Activated CD4-positive, alpha-beta T cell treated with anti-CD3 and anti-CD28 coated beads, Interleukin-2, amount 50 U/mL, for 16 hours (primary cell): ENCODE measurements around the gene RAB9A.

Experiments used
- DNase-seq: peaks from one replicate; pipeline ENCODE4 v3.0.0-alpha.2; 2020

Gene RAB9A

DNA sequence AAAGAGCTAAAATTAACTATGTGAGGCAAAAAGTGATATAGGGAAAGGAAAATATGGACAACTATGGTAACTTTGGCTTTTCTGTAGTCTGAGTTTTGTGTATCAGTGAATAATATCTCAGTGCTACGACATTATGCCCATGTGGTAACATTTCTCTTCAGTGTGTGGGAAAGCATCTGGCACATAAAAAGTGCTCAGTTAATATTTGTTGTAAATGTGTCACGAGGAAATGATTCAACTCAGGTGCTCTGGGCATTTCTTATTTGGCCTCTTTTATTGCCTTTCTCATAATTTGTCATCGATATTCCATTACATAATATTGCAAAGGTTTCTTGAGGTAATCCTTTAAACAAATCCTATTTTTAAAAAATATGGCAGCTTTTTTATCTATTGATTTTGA, 63.2 kb downstream of the RAB9A start:
- DNase-seq, result no peak

- no peak for DNase-seq
These were observed 63.7 kb downstream of the RAB9A start for GRCh38 chrX:13752646-13753045.

DNA sequence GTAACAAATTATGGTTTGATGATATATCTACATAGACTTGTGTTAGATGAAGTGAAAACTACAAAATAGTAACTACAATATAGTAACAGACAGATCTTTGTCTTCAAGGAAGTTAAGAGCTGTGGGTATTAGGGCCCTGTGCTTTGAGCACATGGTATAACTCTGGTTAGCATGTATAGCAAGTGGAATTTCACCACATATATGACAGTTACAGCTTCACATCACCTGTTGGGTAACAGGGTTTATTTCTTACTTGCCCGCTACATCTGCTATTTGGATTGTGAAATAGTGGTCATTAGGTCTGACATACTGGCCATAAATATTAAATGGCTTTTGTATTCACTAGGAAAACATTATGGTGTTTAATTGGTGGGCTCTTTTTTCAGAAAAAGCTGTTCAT, 65.8 kb downstream of the RAB9A start:
- no peak for DNase-seq

- peak; percentile 22 for DNase-seq
These were observed 66.3 kb downstream of the RAB9A start for GRCh38 chrX:13755254-13755653.

DNA sequence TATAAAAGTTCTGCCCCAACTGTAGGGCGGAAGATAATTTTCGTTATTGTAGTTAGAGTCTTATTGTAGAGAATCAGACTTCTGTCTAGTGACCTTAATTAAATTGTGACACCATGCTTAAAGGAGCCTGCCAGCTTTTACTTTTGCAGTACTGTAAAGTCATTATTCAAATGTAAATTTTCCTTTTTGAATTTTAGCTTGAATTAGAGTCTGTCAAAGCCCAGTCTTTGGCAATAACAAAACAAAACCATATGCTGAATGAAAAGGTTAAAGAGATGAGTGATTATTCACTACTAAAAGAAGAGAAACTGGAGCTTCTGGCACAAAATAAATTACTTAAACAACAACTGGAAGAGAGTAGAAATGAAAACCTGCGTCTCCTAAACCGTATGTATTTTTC, 67.5 kb downstream of the RAB9A start:
- DNase-seq, result no peak

GRCh38 chrX:13759152-13759718, 70.3 kb downstream of the RAB9A start:
- no peak for DNase-seq
